ENCODE measurements around the gene SRP19. TPM values are rescaled to one million over a fixed set of nuclear protein-coding genes. Genes with fewer than 3 reads are reported as not detected.

SRP19 gene
- polyA plus RNA-seq, 1 donor: 71.0 TPM

DNA sequence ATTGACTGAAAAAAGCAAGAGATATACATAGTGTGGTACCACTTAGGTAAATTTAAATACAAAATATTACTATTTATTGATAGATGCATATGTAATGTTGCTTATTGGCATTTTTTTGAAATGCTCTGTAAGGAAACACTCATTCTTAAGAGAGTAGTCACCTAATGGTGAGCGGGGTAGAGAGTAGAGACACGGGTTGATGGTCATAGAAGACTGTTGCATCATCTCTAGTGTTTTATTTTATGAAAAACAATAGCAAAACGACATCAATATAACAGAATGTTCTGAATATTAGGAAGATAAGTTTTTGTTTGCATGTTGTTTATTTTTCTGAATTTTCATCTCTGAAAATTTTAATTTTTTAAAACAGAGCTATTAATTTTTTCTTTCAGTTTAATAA lies 4.0 kb downstream of the SRP19 start:
- H3K27me3 ChIP-seq (ENCODE audit: control insufficient read depth, insufficient read depth, low read length): no peaks in the 10 kb centered on the region

GRCh38 chr5:112866739-112867138 lies 5.7 kb downstream of the SRP19 start:
- peaks cover 5% of the 10 kb centered on the region for H3K4me1 ChIP-seq (ENCODE audit: control insufficient read depth, insufficient read depth, low read length)
- H3K4me3 ChIP-seq (ENCODE audit: low read length): no peak overlapping the region
- H3K27ac ChIP-seq (ENCODE audit: low read length): no peak overlapping the region
- no peaks in the 10 kb centered on the region for H3K27me3 ChIP-seq (ENCODE audit: control insufficient read depth, insufficient read depth, low read length)
- peaks cover 50% of the 10 kb centered on the region for H3K36me3 ChIP-seq (ENCODE audit: control insufficient read depth, insufficient read depth, low read length)
- H3K9me3 ChIP-seq (ENCODE audit: control insufficient read depth, low read depth, low read length): no peaks in the 10 kb centered on the region
- WGBS (ENCODE audit: insufficient coverage, low lambda C conversion rate): no CpG with 5 or more reads among the region's 2 CpGs
- DNase-seq: no peak

More for the DNA sequence above, 4.0 kb downstream of the SRP19 start:
- H3K4me1 ChIP-seq (ENCODE audit: control insufficient read depth, insufficient read depth, low read length): peaks cover 5% of the 10 kb centered on the region
- no peak for DNase-seq
- 100% methylated on average over 2 of the region's 3 CpGs for WGBS (ENCODE audit: insufficient coverage, low lambda C conversion rate)
- H3K4me3 ChIP-seq (ENCODE audit: low read length): no peak overlapping the region
- peaks cover 42% of the 10 kb centered on the region for H3K36me3 ChIP-seq (ENCODE audit: control insufficient read depth, insufficient read depth, low read length)
- no peak overlapping the region for H3K27ac ChIP-seq (ENCODE audit: low read length)
- no peaks in the 10 kb centered on the region for H3K9me3 ChIP-seq (ENCODE audit: control insufficient read depth, low read depth, low read length)

DNA sequence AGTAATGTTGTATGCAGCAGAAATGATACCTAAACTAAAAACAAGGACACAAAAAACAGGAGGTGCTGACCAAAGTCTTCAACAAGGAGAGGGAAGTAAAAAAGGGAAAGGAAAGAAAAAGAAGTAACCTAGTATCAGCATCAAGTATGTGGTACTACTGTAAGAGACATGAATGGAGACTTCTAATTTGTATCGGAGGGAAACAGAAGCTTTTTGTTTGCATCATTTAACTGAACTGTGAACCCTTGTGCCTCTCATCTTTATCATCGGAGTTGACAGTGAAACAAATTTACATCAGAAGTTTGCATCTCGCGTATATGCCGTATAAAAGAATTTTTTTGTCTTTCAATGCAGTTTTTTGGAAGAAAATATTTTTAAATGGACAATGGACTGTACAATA lies 6.3 kb downstream of the SRP19 start:
- Histone ChIP-seq H3K36me3 (ENCODE audit: control insufficient read depth, insufficient read depth, low read length) (peaks cover 50% of the 10 kb centered on the region), H3K27ac (ENCODE audit: low read length) (no peak overlapping the region), H3K4me3 (ENCODE audit: low read length) (no peak overlapping the region), H3K27me3 (ENCODE audit: control insufficient read depth, insufficient read depth, low read length) (no peaks in the 10 kb centered on the region), H3K9me3 (ENCODE audit: control insufficient read depth, low read depth, low read length) (no peaks in the 10 kb centered on the region), H3K4me1 (ENCODE audit: control insufficient read depth, insufficient read depth, low read length) (peaks cover 1% of the 10 kb centered on the region)
- WGBS (ENCODE audit: insufficient coverage, low lambda C conversion rate): 85% methylated on average over 4 of the region's 5 CpGs
- DNase-seq: no peak

- H3K4me3 ChIP-seq (ENCODE audit: low read length): no peak overlapping the region
- no peaks in the 10 kb centered on the region for H3K9me3 ChIP-seq (ENCODE audit: control insufficient read depth, low read depth, low read length)
- peaks cover 41% of the 10 kb centered on the region for H3K36me3 ChIP-seq (ENCODE audit: control insufficient read depth, insufficient read depth, low read length)
- no peak for DNase-seq
- H3K27me3 ChIP-seq (ENCODE audit: control insufficient read depth, insufficient read depth, low read length): no peaks in the 10 kb centered on the region
- WGBS (ENCODE audit: insufficient coverage, low lambda C conversion rate): no CpG with 5 or more reads among the region's 3 CpGs
- no peak overlapping the region for H3K27ac ChIP-seq (ENCODE audit: low read length)
- H3K4me1 ChIP-seq (ENCODE audit: control insufficient read depth, insufficient read depth, low read length): no peaks in the 10 kb centered on the region
Measured at GRCh38 chr5:112869948-112870347, 8.9 kb downstream of the SRP19 start.

GRCh38 chr5:112870966-112871365 lies 9.9 kb downstream of the SRP19 start:
- Histone ChIP-seq H3K27ac (ENCODE audit: low read length) (no peak overlapping the region), H3K4me1 (ENCODE audit: control insufficient read depth, insufficient read depth, low read length) (no peaks in the 10 kb centered on the region), H3K4me3 (ENCODE audit: low read length) (no peak overlapping the region), H3K27me3 (ENCODE audit: control insufficient read depth, insufficient read depth, low read length) (no peaks in the 10 kb centered on the region), H3K9me3 (ENCODE audit: control insufficient read depth, low read depth, low read length) (no peaks in the 10 kb centered on the region), H3K36me3 (ENCODE audit: control insufficient read depth, insufficient read depth, low read length) (peaks cover 48% of the 10 kb centered on the region)
- 50% methylated on average over 2 of the region's 3 CpGs for WGBS (ENCODE audit: insufficient coverage, low lambda C conversion rate)
- DNase-seq: no peak

DNA sequence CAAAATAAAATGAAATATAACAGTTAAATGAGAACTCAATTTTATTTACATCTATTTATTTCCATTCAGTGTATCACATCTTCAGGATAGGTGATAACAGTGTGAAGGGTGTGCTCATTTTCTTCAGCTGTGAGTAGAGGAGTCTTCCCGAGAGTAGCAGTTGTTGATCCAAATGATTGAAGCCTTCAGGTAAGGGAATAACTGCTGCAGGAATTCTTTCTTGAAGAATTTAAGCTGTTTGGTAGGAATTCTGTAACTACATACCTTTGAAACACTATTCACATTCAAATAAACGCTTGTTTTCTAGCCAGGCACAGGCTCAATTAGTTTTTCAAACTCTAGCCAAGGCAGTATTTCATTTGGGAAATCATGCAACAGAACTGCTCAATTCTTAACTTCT lies 15.3 kb downstream of the SRP19 start:
- Histone ChIP-seq H3K4me3 (ENCODE audit: low read length) (no peak overlapping the region), H3K4me1 (ENCODE audit: control insufficient read depth, insufficient read depth, low read length) (no peaks in the 10 kb centered on the region), H3K27me3 (ENCODE audit: control insufficient read depth, insufficient read depth, low read length) (no peaks in the 10 kb centered on the region), H3K27ac (ENCODE audit: low read length) (no peak overlapping the region), H3K9me3 (ENCODE audit: control insufficient read depth, low read depth, low read length) (no peaks in the 10 kb centered on the region), H3K36me3 (ENCODE audit: control insufficient read depth, insufficient read depth, low read length) (peaks cover 31% of the 10 kb centered on the region)
- DNase-seq: no peak
- 70% methylated on average over 2 of the region's 2 CpGs for WGBS (ENCODE audit: insufficient coverage, low lambda C conversion rate)

- Histone ChIP-seq H3K4me3 (ENCODE audit: low read length) (no peak overlapping the region), H3K9me3 (ENCODE audit: control insufficient read depth, low read depth, low read length) (no peaks in the 10 kb centered on the region), H3K27me3 (ENCODE audit: control insufficient read depth, insufficient read depth, low read length) (no peaks in the 10 kb centered on the region), H3K27ac (ENCODE audit: low read length) (no peak overlapping the region), H3K36me3 (ENCODE audit: control insufficient read depth, insufficient read depth, low read length) (peaks cover 45% of the 10 kb centered on the region), H3K4me1 (ENCODE audit: control insufficient read depth, insufficient read depth, low read length) (no peaks in the 10 kb centered on the region)
- DNase-seq: no peak
- WGBS (ENCODE audit: insufficient coverage, low lambda C conversion rate): 100% methylated on average over 1 of the region's 4 CpGs
Measured at GRCh38 chr5:112878101-112878500, 17.0 kb downstream of the SRP19 start.

- Histone ChIP-seq H3K27ac (ENCODE audit: low read length) (no peak overlapping the region), H3K27me3 (ENCODE audit: control insufficient read depth, insufficient read depth, low read length) (no peaks in the 10 kb centered on the region), H3K4me3 (ENCODE audit: low read length) (no peak overlapping the region), H3K4me1 (ENCODE audit: control insufficient read depth, insufficient read depth, low read length) (no peaks in the 10 kb centered on the region), H3K9me3 (ENCODE audit: control insufficient read depth, low read depth, low read length) (no peaks in the 10 kb centered on the region), H3K36me3 (ENCODE audit: control insufficient read depth, insufficient read depth, low read length) (peaks cover 45% of the 10 kb centered on the region)
- no peak for DNase-seq
- WGBS (ENCODE audit: insufficient coverage, low lambda C conversion rate): no CpG with 5 or more reads among the region's 4 CpGs
Measured at GRCh38 chr5:112878760-112879159, 17.7 kb downstream of the SRP19 start.

DNA sequence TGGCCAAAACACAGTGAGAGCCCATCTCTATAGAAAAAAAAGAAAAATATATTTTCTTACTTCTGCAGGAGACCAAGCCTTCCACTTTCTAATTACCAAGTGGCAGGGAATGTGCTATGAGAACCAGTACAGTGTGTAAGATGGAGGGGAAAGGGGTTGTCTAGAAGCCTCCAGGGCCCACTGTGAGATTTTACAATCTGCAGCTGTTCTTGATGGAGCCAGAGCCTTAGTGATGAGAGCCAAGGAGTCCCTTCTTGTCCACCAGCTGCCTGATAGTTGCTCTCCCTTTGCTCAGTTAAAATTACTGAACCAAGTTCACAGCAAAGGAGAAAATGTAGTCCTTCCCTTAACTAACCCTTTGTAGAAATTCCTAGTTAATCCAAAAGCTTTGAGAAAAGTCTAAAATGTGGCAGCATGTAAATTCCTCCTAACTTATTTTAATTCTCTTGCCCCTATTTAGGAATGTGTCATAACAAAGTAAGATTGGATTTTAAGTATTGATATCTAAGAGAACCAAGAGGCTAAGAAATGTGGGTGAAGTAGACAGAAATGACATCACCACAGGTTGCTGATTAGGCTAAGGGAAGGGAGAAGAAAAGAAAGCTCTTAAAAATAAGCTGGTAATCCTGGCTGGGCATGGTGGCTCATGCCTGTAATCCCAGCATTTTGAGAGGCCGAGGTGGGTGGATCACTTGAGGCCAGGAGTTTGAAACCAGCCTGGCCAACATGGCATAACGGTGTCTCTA lies 19.3 kb downstream of the SRP19 start:
- Histone ChIP-seq H3K27ac (ENCODE audit: low read length) (no peak overlapping the region), H3K4me1 (ENCODE audit: control insufficient read depth, insufficient read depth, low read length) (no peaks in the 10 kb centered on the region), H3K9me3 (ENCODE audit: control insufficient read depth, low read depth, low read length) (no peaks in the 10 kb centered on the region), H3K4me3 (ENCODE audit: low read length) (no peak overlapping the region), H3K36me3 (ENCODE audit: control insufficient read depth, insufficient read depth, low read length) (peaks cover 54% of the 10 kb centered on the region), H3K27me3 (ENCODE audit: control insufficient read depth, insufficient read depth, low read length) (no peaks in the 10 kb centered on the region)
- no peak for DNase-seq
- WGBS (ENCODE audit: insufficient coverage, low lambda C conversion rate): no CpG with 5 or more reads among the region's 2 CpGs

- DNase-seq: peak in 1 of 2 donors; percentile 10
- WGBS (ENCODE audit: insufficient coverage, low lambda C conversion rate): 60% methylated on average over 1 of the region's 2 CpGs
- H3K4me1 ChIP-seq (ENCODE audit: control insufficient read depth, insufficient read depth, low read length): no peaks in the 10 kb centered on the region
- H3K27ac ChIP-seq (ENCODE audit: low read length): no peak overlapping the region
- peaks cover 59% of the 10 kb centered on the region for H3K36me3 ChIP-seq (ENCODE audit: control insufficient read depth, insufficient read depth, low read length)
- H3K4me3 ChIP-seq (ENCODE audit: low read length): no peak overlapping the region
- no peaks in the 10 kb centered on the region for H3K9me3 ChIP-seq (ENCODE audit: control insufficient read depth, low read depth, low read length)
- H3K27me3 ChIP-seq (ENCODE audit: control insufficient read depth, insufficient read depth, low read length): no peaks in the 10 kb centered on the region
Measured at GRCh38 chr5:112883192-112883591, 22.1 kb downstream of the SRP19 start.

GRCh38 chr5:112885001-112885400 lies 23.9 kb downstream of the SRP19 start:
- Histone ChIP-seq H3K36me3 (ENCODE audit: control insufficient read depth, insufficient read depth, low read length) (peaks cover 55% of the 10 kb centered on the region), H3K4me3 (ENCODE audit: low read length) (no peak overlapping the region), H3K27ac (ENCODE audit: low read length) (no peak overlapping the region), H3K9me3 (ENCODE audit: control insufficient read depth, low read depth, low read length) (no peaks in the 10 kb centered on the region), H3K27me3 (ENCODE audit: control insufficient read depth, insufficient read depth, low read length) (no peaks in the 10 kb centered on the region), H3K4me1 (ENCODE audit: control insufficient read depth, insufficient read depth, low read length) (no peaks in the 10 kb centered on the region)
- DNase-seq: no peak
- 100% methylated on average over 1 of the region's 3 CpGs for WGBS (ENCODE audit: insufficient coverage, low lambda C conversion rate)
